Islet precursor cell (in vitro differentiated cells): Measurements from ENCODE around the gene RHOH.

Experiments used
- DNase-seq: peaks from one replicate; pipeline ENCODE4 v3.0.0-alpha.2; 2018

RHOH gene

GRCh38 chr4:40190465-40190864 is 6.4 kb upstream of the RHOH start:
- DNase-seq, result no peak

- DNase-seq, result no peak
These were observed 5.7 kb upstream of the RHOH start for GRCh38 chr4:40190880-40191815.

GRCh38 chr4:40192114-40193015 is 4.5 kb upstream of the RHOH start:
- no peak for DNase-seq

- no peak for DNase-seq
These were observed 3.7 kb upstream of the RHOH start for GRCh38 chr4:40193016-40193571.

- no peak for DNase-seq
These were observed 3.3 kb upstream of the RHOH start for GRCh38 chr4:40193578-40193977.

- no peak for DNase-seq
These were observed 2.1 kb upstream of the RHOH start for GRCh38 chr4:40194602-40195161.

- no peak for DNase-seq
These were observed 1.4 kb upstream of the RHOH start for GRCh38 chr4:40195182-40196177.

GRCh38 chr4:40196272-40196671 is 559 bp upstream of the RHOH start:
- DNase-seq, result no peak

GRCh38 chr4:40197879-40198689 is 1.3 kb downstream of the RHOH start:
- peak; percentile 82 for DNase-seq

GRCh38 chr4:40199179-40199670 is 2.4 kb downstream of the RHOH start:
- no peak for DNase-seq

GRCh38 chr4:40199999-40200874 is 3.4 kb downstream of the RHOH start:
- DNase-seq, result no peak

- no peak for DNase-seq
These were observed 4.3 kb downstream of the RHOH start for GRCh38 chr4:40200875-40201801.

- no peak for DNase-seq
These were observed 5.1 kb downstream of the RHOH start for GRCh38 chr4:40201898-40202297.

- no peak for DNase-seq
These were observed 5.6 kb downstream of the RHOH start for GRCh38 chr4:40202474-40202873.

GRCh38 chr4:40204507-40205258 is 7.9 kb downstream of the RHOH start:
- DNase-seq, result no peak

GRCh38 chr4:40205259-40206198 is 8.7 kb downstream of the RHOH start:
- peak; percentile 59 for DNase-seq
